ENCODE data around the gene SLC41A3.

DNA sequence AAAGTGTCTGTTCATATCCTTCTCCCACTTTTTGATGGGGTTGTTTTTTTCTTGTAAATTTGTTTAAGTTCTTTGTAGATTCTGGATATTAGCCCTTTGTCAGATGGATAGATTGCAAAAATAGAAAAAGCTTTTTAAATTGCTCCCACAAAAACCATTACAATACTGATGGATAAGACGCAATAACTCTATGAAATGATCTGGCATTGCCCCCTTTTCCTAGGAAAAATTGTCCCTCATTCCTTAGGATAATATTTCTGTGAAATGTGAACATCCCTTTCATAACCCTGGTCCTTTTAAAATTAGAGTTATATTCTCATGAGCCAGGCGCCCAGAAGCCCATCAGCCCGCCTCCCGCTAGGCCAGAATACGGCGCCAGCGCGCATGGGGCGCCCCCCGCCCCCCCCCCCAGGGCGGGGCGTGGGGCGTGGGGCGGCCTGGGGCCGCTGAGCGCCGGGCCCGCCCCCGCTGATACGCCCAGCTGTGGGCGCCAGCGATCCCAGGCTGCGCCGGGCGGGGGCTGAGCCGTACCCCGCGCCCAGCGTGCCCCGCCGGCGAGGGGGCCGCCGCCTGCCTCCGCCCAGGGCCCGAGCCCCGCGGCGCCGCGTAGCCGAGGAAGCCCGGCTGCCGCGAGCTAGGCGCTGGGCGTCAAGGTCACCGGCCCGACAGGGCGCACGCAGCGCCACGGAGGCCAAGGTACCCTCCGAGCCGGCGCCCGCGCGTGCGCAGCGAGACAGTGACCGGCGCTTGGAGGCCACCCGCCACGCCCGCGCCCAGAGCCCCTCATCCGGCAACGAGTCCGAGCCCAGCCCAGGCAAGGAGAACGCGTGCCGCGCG lies 126.0 kb downstream of the SLC41A3 start:
- TF ChIP-seq, protein P1, sequence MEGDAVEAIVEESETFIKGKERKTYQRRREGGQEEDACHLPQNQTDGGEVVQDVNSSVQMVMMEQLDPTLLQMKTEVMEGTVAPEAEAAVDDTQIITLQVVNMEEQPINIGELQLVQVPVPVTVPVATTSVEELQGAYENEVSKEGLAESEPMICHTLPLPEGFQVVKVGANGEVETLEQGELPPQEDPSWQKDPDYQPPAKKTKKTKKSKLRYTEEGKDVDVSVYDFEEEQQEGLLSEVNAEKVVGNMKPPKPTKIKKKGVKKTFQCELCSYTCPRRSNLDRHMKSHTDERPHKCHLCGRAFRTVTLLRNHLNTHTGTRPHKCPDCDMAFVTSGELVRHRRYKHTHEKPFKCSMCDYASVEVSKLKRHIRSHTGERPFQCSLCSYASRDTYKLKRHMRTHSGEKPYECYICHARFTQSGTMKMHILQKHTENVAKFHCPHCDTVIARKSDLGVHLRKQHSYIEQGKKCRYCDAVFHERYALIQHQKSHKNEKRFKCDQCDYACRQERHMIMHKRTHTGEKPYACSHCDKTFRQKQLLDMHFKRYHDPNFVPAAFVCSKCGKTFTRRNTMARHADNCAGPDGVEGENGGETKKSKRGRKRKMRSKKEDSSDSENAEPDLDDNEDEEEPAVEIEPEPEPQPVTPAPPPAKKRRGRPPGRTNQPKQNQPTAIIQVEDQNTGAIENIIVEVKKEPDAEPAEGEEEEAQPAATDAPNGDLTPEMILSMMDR (IDR thresholded peaks at IDR 0.05): no peak
- TF ChIP-seq POLR2A (IDR thresholded peaks at IDR 0.05) (no peak), POLR2AphosphoS5 (IDR thresholded peaks at IDR 0.05) (no peak)
